Renal cortex interstitium (tissue), 11 donors: ENCODE data around the gene PRKACA. TPM values are rescaled to one million over a fixed set of nuclear protein-coding genes. Genes with fewer than 3 reads are reported as not detected.

Experiments
- DNase-seq, 11 donors: peaks; one replicate each; pipeline ENCODE4 v3.0.0-alpha.2; 2013; ENCODE audit warnings: low read depth in 9 of 11, low spot score in 4 of 11; ENCODE audit errors: extremely low read depth in 1 of 11
- polyA plus RNA-seq, 3 donors: library from polyadenylated mRNA; unstranded; fragments of 120-200 nt; gene quantifications; one replicate each; pipeline ENCODE4 v1.2.1, GENCODE V29; 2013; ENCODE audit not compliant: insufficient read length in 3 of 3

The PRKACA gene
- polyA plus RNA-seq, 3 donors = 90.2 to 104 (median 92.6) TPM

DNA sequence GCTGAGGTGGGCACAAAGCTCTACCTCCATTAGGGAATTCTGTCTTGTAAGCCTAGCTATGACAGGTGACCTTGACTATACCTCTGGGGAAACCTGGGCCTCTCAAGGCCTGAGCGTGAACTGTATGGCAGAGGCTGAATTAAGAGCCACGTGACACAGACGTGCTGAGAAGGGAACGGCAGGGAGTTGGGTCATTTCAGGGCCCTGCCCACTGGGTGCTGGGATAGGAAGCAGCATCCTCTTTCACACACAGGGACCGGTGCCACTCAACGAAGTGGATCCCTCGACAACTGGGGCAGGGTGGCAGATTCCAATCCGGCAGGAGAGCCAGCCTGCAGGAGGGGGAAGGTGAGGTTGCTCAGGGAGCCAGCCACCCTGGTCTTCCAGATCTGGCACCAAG is 9.6 kb upstream of the PRKACA start:
- no peak for DNase-seq

DNA sequence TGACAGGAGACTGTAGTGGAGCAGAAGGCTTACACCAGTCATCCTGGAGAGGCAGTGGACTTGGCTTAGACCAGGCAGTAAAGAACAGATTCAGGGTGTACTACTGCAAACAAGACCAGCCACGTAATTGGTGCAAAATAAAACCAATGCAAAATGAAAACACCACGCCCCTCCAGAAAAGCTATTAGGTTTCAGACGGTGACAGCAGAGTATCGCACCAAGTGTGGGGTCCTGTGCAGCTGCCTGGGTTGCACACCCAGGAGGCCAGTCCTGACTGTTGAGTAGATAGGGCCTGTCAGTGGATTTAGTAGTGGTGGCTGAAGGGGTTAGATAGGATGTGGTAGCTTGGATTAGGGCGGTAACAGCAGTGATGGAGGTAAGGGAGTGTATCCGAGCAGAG is 5.4 kb upstream of the PRKACA start:
- DNase-seq = no peak

DNA sequence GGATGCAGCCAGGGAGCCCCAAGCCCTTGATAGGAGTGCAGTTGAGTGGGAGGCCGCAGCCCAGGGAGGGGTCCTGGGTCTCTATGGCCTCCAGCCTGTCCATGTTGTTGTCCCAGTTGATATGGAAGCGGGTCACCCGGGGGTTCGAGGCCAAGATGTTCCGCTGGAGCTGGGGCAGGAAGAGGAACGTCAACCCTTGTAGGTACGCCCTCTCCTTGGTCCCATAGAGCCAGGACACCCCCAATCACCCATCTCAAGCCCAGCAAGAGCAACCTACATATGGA is 2.9 kb upstream of the PRKACA start:
- DNase-seq = no peak

DNA sequence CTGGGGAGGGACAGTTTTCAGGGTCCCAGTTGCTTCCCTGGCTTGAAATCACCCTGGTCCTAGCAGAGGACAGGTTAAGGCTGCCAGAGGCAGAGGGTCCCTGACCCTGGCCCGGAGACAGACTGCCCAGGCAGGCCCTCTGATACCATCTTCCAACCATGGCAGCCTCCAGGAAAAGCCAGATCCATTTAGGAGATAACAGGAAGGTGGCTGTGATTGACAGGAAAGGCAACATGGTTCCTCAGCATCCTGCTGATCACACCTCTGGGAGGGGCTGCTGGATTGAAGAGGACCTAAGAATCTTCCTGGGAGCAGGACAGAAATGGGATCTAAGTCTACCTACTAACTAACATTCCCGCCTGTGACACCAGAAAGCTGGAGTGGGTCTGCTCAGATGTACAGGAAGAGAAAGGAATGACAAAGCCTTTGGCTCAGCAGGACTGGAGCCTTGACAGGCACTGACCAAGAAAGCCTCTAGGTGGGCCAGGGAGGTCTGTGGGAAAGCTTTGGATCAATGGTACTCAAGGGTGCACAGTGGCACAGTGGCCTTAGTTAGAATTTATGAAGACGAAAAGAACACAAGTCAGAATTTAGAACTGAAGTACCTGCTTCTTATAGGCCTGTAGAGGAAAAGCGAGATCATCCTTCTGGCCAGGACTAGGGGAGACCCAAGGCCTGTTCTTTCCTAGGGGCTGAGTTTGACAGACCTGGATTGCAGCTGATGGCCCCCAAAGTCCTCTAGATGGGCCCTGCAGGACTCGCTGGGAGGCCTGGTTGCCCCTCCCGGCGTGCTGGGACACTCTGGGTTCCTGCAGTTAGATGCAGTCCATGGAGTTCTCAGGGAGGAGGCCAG is 2.3 kb upstream of the PRKACA start:
- DNase-seq = no peak

DNA sequence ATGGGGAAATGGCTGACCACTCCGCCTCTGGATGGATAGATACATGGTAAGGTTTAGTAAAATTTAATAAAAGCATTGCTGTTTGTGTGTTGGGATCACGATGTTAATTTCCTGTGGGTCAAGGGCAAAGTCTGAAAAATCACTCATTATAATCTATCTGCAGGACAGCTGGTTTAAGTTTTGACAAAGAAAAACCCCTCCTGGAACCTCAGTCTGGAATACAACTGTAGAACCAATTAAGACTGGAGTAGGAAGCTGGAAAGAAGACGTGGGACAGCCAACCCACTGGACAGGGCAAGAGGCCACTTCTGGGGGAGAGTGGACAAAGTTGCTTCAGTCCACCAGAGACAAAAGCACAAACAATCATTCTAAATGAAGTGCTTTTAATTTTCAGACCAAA is 1.6 kb upstream of the PRKACA start:
- DNase-seq = no peak

DNA sequence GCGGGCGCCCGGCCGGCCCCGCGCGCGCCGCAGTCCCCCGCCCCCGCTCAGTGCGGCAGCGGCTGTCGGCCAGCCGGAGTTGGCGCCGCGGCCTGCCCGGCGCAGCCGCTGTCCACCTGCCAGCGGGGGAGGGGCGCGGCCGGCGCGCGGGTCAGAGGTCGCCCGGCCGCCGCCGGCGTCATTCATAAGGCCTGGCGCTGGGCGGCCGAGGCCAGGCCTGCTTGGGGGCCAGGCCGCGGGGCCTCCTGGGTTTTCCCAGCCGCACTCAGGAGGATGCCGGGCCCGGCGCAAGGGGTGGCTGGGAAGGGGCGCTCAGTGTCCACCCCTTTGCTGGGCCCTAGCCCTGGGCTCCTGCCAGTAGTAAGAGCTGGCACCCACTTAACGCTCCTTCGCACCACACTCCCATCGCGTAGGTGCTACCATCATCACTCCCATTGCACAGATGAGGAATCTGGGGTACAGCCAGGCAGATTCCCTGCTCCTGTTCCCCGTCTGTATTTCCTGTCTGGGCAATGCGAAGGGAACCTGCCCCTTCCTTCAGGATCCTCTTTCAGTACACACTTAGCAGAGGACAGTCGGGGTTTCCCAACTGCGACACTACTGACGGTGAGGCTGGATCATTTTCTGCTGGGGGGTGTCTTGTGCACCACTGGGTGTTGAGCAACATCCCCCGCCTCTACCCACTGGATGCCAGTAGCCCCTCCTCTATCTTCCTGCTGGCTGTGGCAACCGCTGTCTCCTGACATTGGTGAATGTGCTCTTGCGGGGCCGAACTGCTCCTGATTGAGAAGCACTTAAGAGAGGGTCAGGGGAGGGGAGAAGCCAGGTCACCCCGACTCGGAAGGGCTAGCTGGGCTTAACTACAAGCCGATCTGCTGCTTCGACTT is 846 bp upstream of the PRKACA start:
- peak in 3 of 11 donors; percentile 24 to 44 (median 39) for DNase-seq

DNA sequence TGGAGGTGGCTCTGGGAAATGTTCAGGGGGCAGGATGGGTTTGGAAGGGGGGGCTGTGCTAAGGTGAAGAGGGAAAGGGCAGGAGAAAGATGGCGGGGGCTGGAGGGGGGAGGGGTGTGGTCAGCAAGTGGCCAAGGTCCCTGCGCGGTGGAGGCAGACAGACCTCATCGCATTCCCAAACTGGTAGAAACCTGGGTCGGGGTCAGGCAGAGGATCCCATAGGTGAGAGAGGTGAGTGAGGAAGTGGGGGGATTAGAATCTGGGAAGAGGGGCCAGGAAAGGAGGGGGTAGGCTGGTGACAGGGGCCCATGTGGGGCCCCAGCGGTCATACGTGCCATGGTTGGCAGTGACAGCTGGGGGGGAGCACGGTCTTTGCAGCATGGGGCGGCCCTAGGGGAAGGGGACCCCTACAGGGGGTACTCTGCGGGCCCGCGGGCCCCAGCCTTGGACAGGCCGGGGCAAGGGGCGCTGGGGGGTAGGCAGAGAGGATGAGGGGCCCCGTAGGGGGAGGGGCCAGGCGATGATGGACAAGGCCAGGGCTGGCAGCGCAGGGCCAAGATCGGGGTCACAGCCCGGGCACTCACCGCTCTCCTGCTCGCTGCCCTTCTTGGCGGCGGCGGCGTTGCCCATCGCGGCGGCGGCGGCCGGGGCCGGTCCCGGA is 514 bp downstream of the PRKACA start:
- DNase-seq = no peak

DNA sequence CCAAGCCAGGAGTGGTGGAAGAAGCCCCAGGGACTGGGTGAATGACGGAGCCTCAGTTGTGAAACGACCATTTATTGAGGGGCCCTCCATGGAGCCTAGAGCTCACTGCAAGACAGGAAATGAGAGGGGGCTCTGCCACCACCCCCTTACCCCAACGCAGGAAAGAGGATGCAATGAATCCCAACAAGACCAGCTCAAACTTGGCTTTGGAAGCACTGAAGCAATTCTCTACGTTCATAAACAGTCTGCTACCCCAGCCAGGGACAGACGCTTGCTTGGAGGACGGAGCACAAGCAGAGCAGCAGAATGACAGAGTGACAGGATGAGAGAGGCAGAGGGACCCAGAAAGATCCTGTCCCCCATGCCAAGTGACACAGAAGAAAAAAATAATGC is 1.0 kb downstream of the PRKACA start:
- no peak for DNase-seq

DNA sequence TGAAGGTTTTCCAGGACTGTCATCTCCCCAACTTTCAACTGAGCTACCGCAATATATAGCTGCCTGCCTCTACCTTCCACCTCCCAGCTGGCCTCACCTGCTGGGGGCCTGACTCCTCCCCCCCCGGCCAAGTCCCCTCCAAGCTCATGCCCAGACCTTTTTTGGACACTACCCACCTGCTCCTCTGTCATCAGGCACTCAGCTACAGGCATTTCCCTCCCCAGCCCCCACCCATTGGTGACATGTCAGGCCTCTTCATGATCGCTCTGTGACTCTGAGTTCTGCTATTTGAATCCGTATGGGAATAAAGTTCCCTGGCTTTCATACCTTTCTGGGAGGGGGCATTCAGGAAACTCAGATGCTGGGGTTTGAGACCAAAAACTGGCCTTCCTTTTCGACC is 1.8 kb downstream of the PRKACA start:
- DNase-seq = no peak

DNA sequence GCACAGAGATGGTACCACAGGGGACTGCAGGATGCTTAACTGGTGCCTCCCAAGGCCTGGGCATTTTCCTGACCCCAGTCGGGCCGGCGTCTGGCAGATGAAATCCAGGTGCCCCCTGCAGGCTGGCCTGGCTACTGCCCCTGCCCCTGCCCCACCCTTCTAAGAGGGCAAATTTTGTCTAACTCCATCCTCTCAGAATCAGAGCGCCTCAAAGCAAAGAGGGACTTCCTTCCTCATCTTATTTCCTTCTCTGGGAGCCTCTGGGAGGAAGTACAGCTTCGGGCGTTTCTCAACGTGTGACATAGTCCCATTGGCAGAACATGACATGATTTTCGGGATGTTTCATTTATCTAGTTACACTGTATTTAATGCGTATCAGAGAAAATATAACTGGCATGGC is 2.7 kb downstream of the PRKACA start:
- DNase-seq = no peak

DNA sequence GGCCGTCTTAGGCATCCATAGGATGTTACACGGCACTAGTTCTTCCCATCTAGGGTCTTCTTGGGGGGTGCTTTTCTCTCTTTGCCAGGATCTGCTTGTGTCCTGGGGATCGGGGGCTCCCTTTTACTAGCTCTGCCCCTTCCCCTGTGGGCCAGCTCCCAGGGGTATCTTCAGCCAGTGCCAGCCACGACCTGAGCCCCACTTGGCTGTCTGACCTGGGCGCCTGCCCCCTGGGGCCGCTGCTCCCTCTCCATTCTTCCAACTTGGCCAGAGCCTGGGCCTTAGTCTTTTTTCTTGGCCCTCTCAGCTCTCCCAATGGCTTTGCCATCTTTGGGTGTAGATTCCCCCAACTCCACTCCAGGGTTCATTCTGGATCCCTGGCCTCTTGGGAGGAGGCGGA is 3.1 kb downstream of the PRKACA start:
- no peak for DNase-seq

DNA sequence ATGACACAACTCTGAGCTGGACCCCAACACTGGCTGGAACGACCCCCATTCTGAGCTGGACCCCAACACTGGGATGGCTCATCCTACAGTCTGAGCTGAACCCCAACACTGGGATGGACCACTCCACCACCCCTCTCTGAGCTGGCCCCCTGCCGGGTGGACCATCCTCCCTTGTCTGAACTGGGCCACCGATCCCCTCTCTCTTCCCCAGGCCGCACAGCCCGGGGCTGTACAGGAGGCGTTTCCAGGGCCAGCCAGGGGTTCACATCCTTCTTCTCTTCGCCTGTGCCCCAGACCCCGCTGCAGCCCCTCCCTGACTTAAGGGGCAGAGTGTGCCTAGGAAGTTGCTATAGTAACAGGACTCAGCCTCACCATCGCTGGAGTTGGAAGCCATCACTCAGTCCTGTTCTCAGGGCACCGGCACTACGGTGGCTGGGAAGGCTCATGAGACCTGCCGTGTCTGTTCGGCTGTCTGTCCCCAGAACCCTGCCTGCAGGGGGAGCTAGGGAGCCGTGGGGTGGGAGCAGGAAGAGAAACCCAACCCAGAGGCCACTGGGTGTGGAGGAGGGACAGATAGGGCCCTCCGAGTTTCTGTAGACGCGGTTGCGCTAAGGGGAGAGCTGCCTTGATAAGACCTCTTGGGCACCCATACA is 3.7 kb downstream of the PRKACA start:
- DNase-seq = no peak

DNA sequence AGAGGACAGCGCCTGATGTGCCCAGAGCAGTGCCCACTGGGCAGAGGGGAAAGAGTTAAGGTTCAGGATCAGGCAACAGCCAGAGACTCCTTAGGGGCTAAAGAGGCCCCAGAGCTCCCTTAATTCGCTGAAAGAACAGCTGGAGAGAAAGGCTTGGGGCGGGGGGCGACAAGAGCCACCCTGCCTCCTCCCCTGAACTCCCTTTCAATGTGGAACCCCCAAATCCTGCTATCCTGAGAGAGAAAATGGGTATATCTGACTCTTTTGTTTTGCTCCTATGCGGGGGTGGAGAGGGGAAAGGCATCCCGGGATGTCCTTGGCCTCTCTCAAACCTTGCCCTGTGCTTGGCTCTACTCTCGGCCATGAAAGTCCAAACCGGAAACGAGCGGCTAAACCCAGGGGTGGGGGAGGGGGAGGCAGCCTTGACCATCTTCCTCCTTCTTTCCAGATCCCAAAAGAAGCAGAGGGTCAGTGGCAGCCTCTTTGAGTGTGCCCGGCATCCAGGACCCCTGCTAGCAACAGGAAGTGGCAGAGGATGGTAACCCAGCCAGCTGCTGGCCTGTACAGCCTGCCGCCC is 4.7 kb downstream of the PRKACA start:
- peak in 1 of 11 donors; percentile 22 for DNase-seq

DNA sequence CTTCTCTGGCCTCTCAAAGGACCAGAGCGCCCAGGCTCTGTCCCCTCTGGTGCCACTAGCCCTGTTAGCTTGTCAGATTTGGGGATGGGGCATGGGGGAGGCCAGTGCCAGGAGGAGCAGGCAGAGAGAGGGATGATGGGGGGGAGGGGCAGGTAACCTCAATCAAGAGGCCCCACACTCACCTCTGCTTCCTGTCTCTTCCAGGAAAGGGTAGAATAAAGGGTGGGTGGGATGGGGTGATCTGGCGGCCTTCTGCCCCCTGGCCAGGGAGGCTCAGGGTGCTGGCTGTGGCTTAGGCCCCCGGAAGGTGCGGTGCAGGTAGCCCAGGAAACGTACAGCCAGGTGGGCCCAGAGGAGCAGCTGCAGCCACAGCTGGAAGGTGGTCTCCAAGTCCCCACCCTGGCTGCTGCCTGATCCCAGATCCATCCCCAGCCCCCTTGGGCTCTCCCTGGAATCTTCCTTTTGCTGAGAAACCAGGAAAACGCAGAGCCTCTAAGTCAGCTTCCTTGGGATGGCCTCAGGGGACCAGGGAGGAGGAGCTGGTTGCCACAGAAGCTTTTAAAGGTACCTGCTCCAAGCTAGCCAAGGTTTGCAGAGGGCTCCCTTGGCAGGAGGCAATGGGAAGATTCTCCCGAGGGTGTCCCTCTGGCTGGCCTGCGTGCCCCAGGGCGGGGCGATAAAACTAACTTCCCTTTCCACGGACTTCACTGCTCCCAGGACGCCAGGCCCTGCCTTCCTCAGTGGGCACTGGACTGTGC is 5.3 kb downstream of the PRKACA start:
- DNase-seq = no peak

DNA sequence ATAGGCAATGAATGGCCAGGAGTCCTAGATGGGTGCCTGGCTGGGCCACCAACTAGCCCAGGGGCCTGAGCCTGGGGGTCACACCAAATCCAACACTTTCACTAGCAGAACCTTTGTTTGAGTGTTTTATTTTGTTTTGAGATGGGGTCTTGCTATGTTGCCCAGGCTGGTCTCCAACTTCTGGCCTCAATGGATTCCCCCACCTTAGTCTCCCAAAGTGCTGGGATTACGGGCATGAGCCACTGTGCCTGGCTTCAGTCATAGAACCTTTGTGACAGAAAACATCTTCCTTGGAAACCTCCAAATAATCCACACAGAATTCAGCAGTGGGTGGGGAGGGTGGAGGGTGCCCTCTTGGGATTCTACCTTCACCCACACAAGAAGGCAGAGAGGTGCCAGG is 6.1 kb downstream of the PRKACA start:
- DNase-seq = no peak

DNA sequence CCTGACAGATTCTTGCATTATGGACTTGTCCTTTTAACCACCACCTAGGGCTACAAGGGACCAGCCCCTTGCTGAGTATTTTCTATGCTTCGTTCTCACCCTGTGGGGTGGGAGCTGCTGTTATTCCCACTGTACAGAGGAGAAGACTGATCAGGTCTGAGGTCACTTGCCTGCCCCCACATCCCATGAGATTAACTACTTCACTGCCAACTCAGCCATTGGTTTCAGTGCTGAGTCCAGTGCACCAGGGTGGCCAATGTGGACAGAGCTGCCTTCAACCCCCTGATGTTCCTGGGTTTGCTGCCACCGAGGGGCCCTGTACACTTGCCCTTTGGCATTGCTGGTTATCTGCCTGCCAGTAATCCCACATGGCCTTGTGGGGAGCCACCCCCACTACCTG is 6.9 kb downstream of the PRKACA start:
- no peak for DNase-seq

DNA sequence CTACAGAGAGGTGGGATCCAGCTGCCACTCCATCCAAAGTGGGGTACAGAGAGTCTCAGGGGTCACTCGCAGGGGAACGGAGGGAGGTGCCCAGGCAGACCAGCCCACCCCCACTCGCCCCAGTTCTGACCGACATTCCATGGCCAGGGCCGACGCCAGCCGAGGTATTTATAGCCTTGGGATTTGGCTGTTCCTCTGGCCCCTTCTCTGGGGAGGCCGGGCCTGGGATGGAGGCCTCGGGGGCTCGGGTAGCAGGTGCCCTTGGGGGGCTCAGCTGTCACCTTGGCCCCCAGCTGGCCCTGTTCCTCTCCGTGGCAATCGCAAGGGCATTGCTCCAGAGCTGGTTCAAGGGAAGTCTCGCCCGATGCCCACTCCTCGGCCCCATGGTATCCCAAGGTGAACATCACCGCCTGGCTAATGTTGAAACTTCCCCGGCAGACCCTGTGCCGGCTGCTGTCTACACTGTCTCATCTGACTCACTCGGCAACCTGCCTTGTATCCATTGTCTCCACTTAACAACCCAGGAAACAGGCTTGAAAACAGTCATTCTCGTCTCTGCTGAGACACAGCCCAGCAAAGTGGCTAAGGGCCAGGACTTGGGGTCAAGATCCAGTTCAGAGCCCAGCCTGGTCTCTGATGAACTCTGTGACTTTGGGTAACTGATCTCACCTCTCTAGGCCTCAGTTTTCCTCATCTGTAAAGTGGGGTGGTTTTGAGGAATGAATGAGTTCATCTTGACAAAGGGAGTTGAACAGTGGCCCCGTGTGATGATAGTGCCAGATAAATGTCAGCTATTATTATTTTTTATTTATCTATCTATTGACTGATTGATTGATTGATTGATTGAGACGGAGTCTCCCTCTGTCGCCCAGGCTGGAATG is 9.7 kb downstream of the PRKACA start:
- no peak for DNase-seq

DNA sequence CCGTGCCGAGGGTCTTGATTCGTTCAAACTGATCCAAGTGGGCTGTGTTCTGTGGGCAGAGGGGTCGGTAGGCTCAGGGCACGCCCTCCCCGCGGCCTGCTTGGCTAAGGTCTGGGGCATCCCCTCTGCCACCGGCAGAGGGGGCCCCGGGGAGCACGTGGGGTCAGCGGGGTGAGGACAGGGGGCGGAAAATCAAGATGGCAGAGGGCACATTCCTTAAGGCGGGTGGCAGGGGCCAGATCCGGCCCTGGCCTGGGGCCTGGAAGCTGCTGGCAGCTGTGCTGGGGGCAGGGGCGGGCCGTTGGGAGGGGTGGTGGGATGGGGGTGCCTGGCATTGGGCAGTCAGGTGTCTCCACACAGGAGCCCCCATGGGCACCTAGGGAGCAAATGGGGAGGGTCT is 10.7 kb downstream of the PRKACA start:
- DNase-seq = no peak
